Brain microvascular endothelial cell (primary cell): ENCODE measurements around the gene LYSET.
"Not testable (repeated sequence)": the region's sequence is repeated elsewhere in the genome, so short reads cannot be mapped to it uniquely, and the experiment has no call there.

Experiments
- DNase-seq: peaks from one replicate; pipeline ENCODE4 v3.0.0-alpha.2; 2020
- H3K27ac ChIP-seq: fragments of 250-450 bp; sonication (Bioruptor Pico); 2 replicates; pipeline ENCODE4 v1.5.1; 2020; ENCODE audit warnings: mild to moderate bottlenecking, moderate library complexity
- H3K27me3 ChIP-seq: fragments of 250-450 bp; sonication (Bioruptor Pico); replicated peaks from 2 replicates; pipeline ENCODE4 v1.5.1; 2020; ENCODE audit warnings: mild to moderate bottlenecking
- H3K36me3 ChIP-seq: fragments of 250-450 bp; sonication (Bioruptor Pico); replicated peaks from 2 replicates; pipeline ENCODE4 v1.5.1; 2020; ENCODE audit warnings: mild to moderate bottlenecking
- H3K4me3 ChIP-seq: 2 replicates; pipeline ENCODE4 v1.5.1; 2011; ENCODE audit warnings: low read depth, mild to moderate bottlenecking, control low read depth, low read length, moderate library complexity
- in situ Hi-C: cut with HindIII; loops from 2 replicates; pipeline ENCODE4 v1.10.0; 2017; ENCODE audit warnings: low sequenced_read_pairs, low pct_ligation_motif_present
- TF ChIP-seq, protein P1 (sequence below): IDR thresholded peaks from 2 replicates; pipeline ENCODE4 v1.5.1; 2011; ENCODE audit warnings: low read depth, mild to moderate bottlenecking, moderate library complexity, low read length, control low read depth, inconsistent platforms; ENCODE audit errors: missing control alignments

Gene LYSET, protein sequence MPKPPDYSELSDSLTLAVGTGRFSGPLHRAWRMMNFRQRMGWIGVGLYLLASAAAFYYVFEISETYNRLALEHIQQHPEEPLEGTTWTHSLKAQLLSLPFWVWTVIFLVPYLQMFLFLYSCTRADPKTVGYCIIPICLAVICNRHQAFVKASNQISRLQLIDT

GRCh38 chr14:93184391-93185348, at the start of gene LYSET, which contains the start of gene MOAP1:
Gene LYSET, plus strand, starts transcription at chr14:93185317. Its CDS starts 89 bp downstream, at chr14:93185406.
Gene MOAP1, minus strand, starts transcription at chr14:93184897. Its CDS starts 655 bp downstream, at chr14:93184242.
- DNase-seq: peak; percentile 72
- Histone ChIP-seq H3K27ac (peak within 1 kb of the TSS; percentile 69), H3K4me3 (peak within 1 kb of the TSS; percentile 95), H3K36me3 (no peaks in the 10 kb centered on the region), H3K27me3 (no peaks in the 10 kb centered on the region)
- in situ Hi-C loops: no loop called here
- TF ChIP-seq, protein P1, sequence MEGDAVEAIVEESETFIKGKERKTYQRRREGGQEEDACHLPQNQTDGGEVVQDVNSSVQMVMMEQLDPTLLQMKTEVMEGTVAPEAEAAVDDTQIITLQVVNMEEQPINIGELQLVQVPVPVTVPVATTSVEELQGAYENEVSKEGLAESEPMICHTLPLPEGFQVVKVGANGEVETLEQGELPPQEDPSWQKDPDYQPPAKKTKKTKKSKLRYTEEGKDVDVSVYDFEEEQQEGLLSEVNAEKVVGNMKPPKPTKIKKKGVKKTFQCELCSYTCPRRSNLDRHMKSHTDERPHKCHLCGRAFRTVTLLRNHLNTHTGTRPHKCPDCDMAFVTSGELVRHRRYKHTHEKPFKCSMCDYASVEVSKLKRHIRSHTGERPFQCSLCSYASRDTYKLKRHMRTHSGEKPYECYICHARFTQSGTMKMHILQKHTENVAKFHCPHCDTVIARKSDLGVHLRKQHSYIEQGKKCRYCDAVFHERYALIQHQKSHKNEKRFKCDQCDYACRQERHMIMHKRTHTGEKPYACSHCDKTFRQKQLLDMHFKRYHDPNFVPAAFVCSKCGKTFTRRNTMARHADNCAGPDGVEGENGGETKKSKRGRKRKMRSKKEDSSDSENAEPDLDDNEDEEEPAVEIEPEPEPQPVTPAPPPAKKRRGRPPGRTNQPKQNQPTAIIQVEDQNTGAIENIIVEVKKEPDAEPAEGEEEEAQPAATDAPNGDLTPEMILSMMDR: no peak

- in situ Hi-C loops: loop anchor here (25.0 kb wide), 1 partner anchor 198 kb away; no protein-coding TSS in a partner anchor
- Histone ChIP-seq H3K4me3 (no peak overlapping the region), H3K36me3 (no peaks in the 10 kb centered on the region), H3K27me3 (no peaks in the 10 kb centered on the region), H3K27ac (no peak overlapping the region)
- TF ChIP-seq, protein P1: no peak
- DNase-seq: no peak
Observed at GRCh38 chr14:93135399-93135798, 49.7 kb upstream of the LYSET start.

DNA sequence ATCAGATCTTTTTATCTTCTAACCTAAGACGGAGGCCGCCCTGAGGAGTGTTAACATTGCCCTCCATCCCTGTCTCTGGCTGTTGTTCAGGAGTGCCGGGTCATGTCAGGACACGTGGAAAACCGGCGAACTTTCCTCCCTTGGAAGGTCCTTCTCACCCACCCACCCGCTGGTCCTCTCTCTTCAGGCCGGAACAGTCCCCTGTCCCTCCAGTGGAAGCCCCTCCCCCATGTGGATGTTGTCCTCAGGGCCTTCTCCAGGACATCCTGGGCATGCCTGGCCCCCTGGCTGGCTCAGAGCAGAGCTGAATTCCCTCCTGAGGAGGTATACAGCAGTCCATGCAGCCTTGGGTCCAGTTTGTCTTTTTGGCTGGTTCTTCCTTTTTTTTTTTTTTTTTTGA, 49.1 kb upstream of the LYSET start:
- TF ChIP-seq, protein P1: no peak
- in situ Hi-C loops: loop anchor here (25.0 kb wide), 1 partner anchor 199 kb away; no protein-coding TSS in a partner anchor
- H3K27me3 ChIP-seq: no peaks in the 10 kb centered on the region

GRCh38 chr14:93136508-93136907, 48.6 kb upstream of the LYSET start:
- H3K27ac ChIP-seq, H3K36me3 ChIP-seq, H3K27me3 ChIP-seq, DNase-seq, H3K4me3 ChIP-seq: not testable (repeated sequence)
- in situ Hi-C loops: loop anchor here (25.0 kb wide), 1 partner anchor 199 kb away; no protein-coding TSS in a partner anchor

More for the DNA sequence above, 49.1 kb upstream of the LYSET start:
- Histone ChIP-seq H3K36me3 (no peaks in the 10 kb centered on the region), H3K4me3 (no peak overlapping the region), H3K27ac (no peak overlapping the region)
- no peak for DNase-seq

- no peaks in the 10 kb centered on the region for H3K27me3 ChIP-seq
- no peak overlapping the region for H3K4me3 ChIP-seq
- no peaks in the 10 kb centered on the region for H3K36me3 ChIP-seq
- H3K27ac ChIP-seq: no peak overlapping the region
- no peak for DNase-seq
- TF ChIP-seq, protein P1: no peak
- in situ Hi-C loops: loop anchor here (25.0 kb wide), 1 partner anchor 201 kb away; no protein-coding TSS in a partner anchor
Observed at GRCh38 chr14:93137864-93138263, 47.3 kb upstream of the LYSET start.
